GM18909 (cell line): ENCODE results near the gene ATXN7L3B.
"Not testable (repeated sequence)": the region's sequence is repeated elsewhere in the genome, so short reads cannot be mapped to it uniquely, and the experiment has no call there.

ENCODE experiments used
- ATAC-seq: cut with Tn5 transposase; IDR thresholded peaks from one replicate; pipeline ENCODE4 v1.9.1; 2021; ENCODE audit warnings: mild to moderate bottlenecking; ENCODE audit not compliant: unreplicated experiment, poor library complexity

Gene ATXN7L3B, protein sequence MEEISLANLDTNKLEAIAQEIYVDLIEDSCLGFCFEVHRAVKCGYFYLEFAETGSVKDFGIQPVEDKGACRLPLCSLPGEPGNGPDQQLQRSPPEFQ

GRCh38 chr12:74537707-74538385, at the start of gene ATXN7L3B:
ATXN7L3B (plus strand) TSS chr12:74537835; CDS start chr12:74538113, 278 bp downstream.
- peak; percentile 97 for ATAC-seq

DNA sequence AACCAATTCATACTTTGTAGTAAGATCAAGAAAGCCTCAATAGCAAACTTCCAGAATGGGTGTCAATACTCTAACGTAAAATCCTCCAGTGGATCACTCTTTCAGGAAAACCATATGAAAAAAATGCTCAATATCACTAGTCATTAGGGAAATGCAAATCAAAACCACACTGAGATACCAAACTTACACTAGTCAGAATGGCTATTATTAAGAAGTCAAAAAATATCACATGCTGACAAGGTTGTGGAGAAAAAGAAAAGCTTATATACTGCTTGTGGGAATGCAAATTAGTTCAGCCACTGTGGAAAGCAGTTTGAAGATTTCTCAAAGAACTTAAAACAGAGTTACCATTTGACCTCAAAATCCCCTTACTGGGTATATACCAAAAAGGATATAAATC, 49.5 kb upstream of the ATXN7L3B start:
- peak; percentile 56 for ATAC-seq

GRCh38 chr12:74489543-74489942, 48.1 kb upstream of the ATXN7L3B start:
- ATAC-seq, result peak; percentile 33

DNA sequence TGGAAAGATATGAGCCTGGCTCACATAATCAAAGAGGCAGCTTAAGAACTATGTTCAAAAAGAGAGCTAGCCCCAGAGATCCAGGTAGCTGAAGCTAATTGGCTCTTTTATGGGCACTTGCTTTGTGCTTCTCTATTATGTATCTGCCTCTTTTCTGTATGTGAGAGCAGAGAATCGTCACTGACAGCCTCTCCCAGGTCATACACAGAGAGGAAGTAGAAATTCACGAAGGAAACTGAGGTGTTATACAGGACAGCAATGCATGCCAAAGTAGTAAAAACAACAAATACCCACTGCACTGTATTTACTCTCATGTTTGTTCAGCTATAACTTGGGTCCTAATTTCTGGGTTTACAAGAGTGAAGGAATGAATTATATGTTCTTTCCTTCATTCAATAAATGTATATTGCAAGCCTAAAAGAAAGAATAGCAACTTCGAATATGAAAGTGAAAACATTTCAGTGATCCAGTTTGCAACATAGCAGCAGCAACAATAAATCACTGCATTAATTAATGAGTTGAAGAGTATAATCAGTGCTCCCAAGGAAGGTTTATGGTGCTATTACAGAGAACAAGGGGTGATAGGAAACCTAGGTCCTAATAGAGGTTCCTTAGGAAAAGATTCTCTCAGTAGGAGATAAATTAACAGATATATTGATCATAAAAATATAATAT, 47.1 kb upstream of the ATXN7L3B start:
- ATAC-seq, result peak; percentile 81

- ATAC-seq, result no peak
These were observed 46.3 kb upstream of the ATXN7L3B start for GRCh38 chr12:74491374-74491773.

GRCh38 chr12:74499192-74499591, 38.4 kb upstream of the ATXN7L3B start:
- ATAC-seq, result no peak

DNA sequence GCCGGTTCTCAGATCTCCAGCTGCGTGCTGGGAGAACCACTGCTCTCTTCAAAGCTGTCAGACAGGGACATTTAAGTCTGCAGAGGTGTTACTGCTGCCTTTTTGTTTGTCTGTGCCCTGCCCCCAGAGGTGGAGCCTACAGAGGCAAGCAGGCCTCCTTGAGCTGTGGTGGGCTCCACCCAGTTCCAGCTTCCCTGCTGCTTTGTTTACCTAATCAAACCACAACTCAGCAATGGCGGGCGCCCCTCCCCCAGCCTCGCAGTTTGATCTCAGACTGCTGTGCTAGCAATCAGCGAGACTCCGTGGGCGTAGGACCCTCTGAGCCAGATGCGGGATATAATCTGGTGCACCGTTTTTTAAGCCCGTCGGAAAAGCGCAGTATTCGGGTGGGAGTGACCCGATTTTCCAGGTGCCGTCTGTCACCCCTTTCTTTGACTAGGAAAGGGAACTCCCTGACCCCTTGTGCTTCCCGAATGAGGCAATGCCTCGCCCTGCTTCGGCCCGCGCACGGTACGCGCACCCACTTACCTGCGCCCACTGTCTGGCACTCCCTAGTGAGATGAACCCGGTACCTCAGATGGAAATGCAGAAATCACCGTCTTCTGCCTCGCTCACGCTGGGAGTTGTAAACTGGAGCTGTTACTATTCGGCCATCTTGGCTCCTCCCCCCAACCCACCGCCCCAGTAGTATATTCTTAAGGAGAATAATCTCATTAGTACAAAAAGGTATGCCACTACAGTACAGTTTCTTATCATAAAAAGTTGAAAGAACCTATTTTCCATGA, 28.6 kb upstream of the ATXN7L3B start:
- ATAC-seq, result not testable (repeated sequence)

DNA sequence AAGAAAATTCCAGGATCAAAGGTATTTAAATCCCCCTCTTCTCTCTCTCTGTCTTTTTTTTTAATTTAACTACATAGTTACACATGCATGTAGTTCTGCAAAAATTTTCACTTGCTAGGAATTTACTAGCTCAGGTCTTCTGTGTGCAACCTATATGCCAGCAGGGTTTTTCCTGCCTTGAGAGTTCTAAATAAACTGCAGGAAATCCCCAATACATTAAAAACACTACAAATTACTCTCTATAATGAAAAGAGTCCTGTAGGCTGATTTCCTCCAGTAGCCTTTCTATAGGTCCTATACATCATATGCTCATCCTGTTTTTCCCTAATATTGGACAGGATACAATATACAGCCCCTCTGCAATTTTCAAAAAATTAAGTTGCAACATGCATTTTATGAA, 27.7 kb upstream of the ATXN7L3B start:
- ATAC-seq, result no peak

DNA sequence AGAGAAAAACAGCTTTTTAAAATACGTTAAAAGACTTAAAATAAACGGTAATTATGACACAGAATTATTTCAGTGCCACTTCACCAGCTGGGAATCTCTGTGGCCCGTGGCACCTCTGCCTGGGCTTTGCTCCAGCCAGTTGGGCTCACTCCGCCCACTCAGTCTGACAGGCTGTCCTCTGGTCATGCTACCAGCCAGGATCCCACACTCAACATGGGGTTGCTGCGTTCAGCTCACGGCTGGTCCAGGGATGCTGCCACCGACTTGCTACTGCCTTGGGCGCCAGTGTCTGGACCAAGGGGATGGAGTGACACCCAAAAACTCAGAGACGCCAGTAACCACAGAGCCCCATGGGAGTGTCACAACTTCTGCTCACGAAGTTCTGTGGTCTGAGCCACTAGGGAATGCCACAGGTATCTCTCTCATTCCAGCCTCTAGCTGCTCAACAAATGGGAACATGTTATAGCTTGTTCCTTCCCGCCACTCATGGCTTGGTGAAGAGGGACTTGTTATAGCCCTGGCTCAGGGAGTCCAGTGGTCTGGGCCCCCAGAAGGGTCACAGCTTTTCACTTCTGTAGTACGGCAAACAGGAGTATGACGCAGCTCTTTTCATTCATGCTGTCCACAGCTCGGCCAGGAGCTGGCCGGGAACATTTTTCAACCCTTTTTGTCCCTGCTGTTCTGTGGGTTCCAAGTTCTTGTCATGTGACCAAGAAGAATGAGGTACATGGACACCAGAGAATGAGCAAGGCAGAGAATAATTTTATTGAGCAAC, 23.4 kb upstream of the ATXN7L3B start:
- no peak for ATAC-seq

GRCh38 chr12:74515849-74516248, 21.8 kb upstream of the ATXN7L3B start:
- no peak for ATAC-seq

DNA sequence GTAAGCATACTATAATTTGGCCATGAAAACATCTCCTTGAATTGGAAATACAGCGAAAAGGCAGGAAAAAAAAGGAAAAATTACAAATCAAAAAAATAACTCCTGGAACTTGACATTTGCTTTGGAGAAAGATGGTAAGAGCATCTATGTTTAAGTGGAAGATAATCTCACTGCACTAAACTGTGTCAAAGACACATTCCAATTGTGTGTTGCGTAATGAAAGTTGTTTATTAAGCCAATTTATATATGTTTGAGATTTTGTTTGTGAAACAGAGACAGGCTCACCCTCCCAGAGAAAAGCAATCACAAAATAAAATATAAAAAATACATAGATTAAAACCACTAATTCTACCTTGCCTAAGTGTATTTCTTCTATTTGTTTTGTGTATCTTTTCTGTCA, 11.1 kb upstream of the ATXN7L3B start:
- ATAC-seq, result no peak

GRCh38 chr12:74527491-74527890, 10.1 kb upstream of the ATXN7L3B start:
- ATAC-seq, result no peak

DNA sequence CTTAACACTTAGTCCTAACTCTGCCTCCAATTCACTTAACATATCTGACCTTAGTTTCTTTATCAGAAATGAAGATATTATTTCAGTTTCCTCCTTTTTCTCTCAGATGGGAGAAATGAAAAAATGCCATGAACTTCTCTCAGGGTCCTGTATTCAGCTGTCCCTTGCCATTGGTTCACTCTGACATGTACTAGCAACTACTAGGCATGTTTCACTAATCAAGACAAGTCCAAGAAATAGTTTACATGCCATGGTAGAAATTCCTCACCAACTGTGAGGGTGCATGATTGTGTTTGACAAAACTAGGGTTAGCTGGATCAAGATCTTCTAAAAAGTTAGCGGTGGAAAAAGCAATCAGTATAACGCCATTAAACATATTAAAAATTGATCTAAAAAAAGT, 7.0 kb upstream of the ATXN7L3B start:
- no peak for ATAC-seq

GRCh38 chr12:74535536-74535935, 2.1 kb upstream of the ATXN7L3B start:
- ATAC-seq, result no peak

- ATAC-seq, result peak; percentile 65
These were observed 419 bp upstream of the ATXN7L3B start for GRCh38 chr12:74537126-74537706.

DNA sequence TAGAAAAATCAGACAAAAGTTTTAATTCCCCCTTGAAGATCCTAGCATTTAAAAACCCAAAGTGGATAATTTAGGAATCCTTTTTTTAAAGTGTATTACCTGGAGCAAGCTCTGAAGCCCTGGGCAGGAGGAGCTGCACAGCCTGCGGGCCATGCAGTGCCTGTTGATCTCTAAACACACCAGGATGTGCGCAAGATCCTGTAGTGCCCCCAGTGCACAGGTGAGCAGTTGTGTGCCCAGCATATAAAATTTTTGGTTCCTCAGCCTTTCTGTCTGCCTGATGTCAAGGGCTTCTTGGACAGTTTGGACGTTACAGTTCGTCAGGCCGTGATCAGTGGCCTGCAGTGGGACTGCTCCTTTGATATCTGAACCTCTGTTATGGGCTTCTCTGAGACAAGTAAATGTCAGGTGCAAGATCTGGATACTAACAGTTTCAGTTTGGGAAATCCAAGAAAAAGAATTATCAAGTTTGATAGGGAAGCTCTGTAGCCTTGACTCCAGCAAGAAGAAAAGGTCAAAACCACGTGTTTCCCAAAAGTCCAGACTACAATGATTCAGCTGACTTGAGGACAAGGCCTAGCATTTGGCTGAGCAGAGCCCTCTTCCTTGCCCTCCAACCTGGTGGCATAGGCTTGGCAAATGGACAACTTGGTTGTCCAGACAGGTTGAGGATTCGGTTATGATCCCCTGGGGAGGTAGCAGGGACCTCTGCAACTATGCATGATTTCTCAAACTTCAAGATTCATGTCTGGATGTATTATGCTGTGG, 1.0 kb downstream of the ATXN7L3B start:
- peak; percentile 33 for ATAC-seq

GRCh38 chr12:74539261-74539660, 1.6 kb downstream of the ATXN7L3B start:
- ATAC-seq, result no peak

DNA sequence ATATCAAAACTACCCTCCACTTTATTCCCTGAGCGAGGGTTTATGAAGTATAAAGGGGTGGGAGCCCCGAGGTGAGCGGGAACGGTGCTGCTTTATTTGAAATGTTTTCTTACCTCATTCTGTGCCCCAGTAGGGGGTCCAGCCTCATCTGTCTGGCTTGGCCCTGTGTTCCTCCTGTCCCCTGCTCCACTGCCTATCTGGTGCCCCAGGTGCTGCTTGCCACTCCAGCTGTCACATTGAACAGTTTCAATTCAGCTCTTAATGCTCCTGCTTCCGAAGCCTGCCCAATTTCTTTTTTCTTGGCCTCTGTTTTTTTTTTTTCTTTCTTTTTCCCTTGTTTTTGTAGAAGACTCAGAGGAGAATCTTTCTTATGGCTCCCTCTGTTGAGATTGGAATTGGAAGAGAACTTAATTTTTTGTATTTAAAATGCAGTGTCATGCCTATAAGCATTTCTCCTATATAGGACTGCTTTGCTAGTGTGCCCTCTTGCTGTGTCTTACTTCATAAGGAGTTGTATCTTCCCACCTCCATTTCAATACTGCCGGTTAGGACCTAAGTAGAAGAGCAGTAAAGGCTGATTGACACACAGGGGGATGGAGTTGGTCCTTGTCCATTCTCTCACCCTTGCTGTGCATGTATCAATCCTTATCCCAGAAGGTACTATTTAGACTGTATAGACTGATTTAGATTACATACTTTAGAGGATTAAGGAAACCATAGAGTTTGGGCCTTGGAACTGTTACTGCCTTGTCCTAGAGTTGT, 2.3 kb downstream of the ATXN7L3B start:
- no peak for ATAC-seq
